A204.1 (cell line): ENCODE data around the gene HADHA.

Experiments
- FAIRE-seq: peaks from 2 replicates; lab custom pipeline; 2012; peaks lifted over from hg19 to GRCh38; lab: Jason Lieb, UNC

Gene HADHA

DNA sequence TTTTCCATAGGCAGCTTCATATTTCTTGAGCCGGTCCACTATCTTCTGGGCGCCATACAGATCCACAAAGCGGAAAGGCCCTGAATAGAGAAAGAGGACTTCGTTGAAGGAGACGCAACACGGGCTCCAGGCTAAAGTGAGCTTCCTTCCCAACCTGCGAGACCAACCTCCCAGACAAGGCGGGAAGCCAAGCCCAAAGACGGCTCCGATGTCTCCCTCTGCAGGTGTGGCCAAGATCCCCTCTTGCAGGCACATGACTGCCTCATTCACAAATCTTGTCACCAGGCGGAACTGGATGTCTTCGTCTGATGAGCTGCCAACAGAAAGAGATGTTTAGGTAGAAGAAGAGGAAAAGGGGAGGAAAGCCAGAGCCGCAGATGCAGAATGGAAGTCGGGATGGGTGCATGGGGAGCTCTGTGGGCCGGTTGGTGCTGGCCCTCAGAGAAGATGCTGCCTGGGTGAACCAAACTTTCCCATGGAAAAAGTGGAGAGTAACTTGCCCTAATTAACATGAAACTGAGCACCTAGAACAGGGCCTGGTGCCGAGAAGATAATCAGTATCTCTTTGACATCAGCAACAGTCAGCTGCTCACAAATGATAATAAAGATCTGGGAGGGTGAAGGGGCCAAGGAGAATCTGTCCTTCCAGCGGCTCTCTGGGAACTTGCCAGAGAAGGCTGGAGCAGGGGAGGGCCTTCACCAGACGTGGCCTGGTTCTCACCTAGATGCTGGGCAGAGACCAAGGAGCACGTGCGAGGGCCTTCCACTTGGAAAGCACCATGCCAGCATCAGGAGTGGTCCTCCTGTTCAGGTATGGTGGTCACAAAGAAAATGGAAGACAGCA, 52.9 kb downstream of the HADHA start:
- FAIRE-seq, result no peak

DNA sequence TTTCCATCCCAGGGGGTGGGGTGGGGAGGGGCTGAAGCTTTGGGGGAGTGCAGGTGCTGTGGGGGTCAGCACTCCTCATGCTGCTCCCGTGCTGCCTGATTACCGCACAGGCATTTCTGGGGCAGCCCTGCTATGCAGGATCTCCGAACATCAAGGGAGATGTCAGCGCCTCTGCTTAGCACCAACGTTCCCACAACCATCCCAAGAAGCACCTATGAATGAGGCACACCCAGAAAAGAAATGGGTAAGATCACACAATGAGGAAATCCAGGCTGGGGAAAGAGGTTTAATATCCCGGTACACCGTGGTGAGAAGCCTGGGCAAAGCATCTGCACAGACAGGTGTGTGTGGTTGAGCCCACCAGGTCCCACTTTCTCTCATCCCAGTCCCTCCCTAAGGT, 54.1 kb downstream of the HADHA start:
- no peak for FAIRE-seq

DNA sequence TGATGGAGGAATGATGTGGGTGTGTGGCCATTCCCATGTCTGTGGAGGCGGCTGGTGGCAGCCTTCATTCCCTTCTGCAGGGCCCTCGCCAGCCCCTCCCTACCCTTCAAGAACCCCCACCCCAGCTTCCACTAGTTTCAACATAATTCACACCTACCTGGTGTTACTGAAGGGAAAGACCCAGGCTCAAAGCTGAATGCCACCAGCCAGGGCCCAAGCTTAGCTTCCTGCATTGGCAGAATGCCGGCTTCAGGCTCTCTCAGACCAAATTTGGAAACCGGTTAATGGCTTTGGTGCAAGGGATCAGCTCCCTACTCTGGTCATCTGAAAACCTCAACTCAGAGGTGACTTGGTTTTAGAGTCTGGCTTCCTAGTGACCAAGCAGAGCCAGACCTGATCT, 54.7 kb downstream of the HADHA start:
- FAIRE-seq, result no peak

DNA sequence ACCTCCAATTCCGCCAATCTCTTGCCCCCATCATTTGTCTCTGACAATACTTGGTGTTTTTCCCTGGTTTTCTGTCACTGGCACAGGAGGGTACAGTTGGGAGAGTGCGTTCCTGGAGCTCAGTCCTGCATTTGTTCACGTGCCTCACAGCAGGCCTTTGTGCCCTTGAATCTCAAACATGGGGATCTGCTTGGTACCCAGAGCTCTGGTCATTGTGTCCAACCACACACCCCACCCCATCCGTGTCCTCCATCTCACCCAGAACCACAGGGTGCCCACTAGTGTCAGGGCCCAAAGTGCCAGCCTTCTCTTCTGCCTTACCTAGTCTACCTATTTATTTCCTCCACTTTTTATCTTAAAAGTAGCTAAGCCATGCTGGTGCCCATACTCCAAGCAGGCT, 55.3 kb downstream of the HADHA start:
- FAIRE-seq, result no peak

DNA sequence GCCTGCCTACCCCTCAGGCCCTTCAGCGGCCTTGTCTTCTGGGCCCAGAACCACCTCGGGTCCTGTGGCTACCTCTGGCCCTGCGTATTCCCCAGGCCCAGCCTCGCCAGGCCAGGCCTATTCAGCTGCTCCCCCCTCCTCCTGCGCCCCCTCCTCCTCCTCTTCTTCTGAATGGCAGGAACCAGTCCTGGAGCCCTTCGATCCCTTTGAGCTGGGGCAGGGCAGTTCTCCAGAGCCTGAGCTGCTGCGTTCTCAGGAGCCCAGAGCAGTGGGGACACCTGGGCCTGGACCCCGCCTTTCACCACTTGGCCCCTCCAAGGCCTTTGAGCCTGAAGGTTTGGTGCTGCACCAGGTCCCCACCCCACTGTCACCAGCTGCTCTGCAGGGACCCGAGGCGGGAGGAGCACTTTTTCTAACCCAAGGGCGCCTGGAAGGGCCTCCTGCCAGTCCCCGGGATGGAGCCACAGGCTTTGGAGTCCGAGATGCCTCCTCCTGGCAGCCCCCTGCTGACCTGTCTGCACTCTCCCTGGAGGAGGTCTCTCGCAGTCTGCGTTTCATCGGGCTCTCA, 56.8 kb downstream of the HADHA start:
- no peak for FAIRE-seq

DNA sequence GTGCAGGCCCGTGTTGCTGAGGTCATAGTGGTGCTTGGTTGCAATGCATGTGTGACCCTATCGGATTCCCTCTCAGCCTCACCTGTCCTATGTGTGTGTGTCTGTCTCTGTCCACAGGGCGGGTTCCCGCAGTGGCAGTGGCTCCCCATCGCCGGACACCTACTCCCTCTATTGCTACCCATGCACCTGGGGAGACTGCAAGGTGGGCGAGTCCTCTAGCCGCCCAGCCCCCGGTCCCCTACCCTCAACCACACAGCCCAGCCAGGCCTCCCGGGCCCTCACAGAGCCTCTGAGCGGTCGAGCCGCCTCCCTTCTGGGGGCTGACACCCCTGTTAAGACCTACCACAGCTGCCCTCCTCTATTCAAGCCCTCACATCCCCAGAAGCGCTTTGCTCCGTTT, 57.3 kb downstream of the HADHA start:
- FAIRE-seq, result no peak

DNA sequence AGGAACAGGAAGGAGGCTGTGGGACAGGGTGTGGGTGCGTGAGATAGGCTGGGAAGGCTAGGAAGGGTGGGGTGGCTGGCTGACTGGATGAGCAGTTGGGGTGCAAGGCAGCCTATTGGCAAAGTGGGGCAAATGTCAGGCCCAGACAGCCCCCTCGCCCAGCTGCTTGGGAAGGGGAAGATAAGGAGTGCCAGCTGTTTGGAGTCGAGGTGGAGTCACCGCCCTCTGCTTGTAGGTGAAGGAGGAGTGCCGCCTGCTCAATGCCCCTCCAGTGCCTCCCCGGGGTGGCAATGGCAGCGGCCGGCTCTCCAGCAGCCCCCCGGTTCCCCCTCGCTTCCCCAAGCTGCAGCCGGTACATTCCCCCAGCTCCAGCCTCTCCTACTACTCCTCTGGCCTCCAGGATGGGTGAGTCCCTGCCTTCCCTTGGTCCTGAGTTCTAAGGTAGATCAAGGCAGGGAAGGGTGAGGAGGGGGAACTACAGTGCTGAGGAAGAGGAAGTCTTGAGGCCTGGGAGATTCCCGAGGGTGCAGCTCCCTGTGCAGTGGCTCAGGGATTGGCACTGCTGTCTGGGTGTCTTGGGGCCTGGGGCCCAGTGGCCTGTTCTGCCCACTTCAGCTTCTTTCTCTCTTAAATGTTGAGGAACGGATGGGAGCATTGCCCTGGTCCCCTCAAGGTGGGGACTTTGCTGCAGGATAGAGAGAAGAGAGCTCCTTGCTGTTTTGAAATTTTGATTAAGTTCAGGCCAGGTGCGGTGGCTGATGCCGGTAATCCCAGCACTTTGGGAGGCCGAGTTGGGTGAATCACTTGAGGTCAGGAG, 58.3 kb downstream of the HADHA start:
- FAIRE-seq, result no peak

DNA sequence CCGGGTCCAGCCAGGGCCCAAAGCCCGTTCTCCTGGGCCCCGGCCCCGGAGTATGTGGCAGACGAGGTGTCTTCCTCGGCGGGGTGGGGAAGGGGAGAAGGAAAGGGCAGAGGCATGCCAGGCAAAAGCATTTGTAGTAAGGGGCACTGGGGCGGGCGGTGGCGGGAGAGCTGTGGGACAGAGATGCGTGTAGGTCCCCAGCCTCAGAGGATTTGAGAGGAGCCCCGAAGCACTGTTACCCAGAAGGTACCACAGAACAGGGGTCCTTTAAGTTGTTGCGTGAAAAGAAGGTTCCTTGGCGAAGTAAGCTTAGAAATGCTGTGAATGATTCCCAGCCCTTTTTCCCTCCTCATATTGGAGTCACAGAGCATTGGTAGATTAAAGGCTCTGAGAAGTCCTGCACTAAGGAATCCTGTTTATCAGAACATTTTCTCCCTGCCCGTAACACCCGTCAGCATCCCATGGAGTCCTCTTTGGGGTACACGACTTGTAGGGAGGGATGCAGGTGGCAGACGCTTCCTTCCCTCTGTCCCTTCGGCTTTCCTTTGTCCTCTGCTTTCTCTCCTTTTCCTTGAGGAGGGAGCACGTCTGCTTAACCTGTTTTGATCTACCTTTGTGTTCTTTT, 59.0 kb downstream of the HADHA start:
- no peak for FAIRE-seq

DNA sequence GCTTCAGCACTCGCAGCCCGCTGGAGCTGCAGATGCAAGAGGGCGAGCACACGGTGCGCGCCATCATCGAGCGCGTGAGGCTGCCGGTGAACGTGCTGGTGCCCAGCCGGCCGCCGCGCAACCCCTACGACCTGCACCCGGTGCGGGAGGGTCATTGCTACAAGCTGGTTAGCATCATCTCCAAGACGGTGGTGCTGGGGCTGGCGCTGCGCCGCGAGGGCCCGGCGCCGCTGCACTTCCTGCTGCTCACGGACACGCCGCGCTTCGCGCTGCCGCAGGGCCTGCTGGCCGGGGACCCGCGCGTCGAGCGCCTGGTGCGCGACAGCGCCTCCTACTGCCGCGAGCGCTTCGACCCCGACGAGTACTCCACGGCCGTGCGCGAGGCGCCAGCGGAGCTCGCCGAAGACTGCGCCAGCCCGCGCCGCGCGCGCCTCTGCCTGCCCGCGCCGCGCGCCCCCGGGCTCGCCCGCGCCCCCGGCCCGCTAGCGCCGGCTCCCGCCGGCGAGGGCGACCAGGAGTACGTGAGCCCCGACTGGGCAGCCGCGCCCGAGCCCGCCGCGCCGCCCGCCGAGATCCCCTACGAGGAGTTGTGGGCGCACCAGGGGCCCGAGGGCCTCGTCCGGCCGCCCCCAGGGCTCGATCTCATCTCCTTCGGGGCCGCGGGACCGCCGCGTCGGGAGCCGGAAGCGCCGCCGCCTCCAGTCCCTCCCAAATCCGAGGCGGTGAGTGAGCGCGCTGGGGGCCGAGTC, 59.7 kb downstream of the HADHA start:
- FAIRE-seq, result no peak

DNA sequence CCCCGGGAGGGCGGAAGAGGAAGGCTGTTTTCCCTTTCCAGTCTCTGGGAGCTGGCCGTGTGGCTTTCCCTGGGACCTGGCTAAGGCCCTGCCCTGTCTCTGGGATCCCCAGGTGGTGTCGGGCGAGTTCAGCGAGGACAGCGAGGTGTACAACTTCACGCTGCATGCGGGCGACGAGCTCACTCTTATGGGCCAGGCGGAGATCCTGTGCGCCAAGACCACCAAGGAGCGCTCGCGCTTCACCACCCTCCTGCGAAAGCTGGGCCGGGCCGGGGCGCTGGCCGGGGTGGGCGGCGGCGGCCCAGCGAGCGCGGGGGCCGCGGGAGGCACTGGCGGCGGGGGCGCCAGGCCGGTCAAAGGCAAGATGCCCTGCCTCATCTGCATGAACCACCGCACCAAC, 60.3 kb downstream of the HADHA start:
- no peak for FAIRE-seq

DNA sequence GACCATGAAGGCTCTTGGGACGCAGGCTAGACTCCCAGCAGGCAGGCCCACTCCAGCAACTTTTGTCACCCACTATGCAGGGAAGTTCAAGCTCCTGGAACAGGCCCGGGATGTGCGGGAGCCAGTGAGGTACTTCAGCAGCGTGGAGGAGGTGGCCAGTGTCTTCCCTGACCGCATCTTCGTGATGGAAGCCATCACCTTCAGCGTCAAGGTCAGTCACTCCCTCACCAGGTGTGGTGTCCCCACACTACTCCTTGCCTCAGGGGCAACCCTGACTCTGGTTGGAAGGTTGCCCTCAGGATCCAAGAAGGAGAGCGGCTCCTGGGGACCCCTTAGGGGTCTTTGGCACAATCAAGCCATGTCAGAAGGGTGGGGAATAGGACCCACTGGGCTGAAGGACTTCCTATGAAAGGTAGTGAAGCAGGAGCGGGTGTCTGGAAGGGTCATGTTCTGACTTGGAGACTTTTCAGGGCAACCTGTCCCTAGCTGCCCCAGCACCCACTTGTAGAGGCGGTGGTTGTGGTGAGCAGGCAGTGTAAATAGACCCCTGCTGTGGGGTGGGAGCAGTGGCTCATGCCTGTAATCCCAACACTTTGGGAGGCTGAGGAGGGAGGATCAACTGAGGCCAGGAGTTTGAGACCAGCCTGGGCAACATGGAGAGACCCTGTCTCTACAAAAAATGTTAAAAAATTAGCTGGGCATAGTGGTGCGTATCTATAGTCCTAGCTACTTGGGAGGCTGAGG, 61.4 kb downstream of the HADHA start:
- FAIRE-seq, result no peak

DNA sequence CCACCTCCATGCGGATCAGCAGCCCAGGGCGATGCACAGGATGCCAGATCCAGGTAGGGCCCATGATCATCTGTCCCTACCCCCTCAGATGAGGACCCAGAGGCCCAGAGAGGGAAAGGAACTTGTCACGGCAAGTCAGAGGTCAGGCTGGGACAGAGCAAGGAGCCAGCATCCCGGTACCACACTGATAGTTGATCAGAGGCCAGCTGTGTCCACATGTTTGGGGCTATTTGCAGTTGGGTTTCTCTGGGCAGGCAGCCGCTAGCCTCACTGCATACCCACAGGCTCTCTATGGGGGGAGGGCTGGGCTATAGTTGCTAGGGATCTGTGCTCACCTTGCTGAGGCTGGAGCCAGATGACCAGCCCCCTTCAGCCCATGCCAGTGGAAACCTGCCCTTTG, 62.0 kb downstream of the HADHA start:
- no peak for FAIRE-seq

DNA sequence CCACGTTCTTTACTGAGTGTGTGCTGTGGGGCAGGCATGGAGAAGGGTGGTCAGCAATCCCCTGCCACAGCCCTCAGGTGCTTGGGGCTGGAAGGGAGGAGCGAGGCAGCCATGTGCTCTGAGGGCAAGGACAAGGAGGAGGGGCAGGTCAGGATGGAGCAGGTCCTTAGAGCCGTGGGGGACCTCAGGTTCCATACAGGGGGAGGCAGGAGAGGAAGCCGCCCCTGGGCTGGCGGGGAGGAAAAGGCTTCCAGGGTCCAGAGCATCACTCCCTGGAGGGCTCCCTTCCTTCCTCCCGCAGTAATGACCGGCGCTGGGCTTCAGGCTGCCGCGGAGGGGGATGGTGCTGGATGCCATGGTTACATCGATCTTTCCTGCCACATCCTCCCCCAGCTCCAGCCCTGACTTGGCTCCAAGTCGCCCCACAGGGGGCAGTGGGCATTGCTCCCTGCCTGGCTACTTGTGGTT, 65.0 kb downstream of the HADHA start:
- FAIRE-seq, result no peak

DNA sequence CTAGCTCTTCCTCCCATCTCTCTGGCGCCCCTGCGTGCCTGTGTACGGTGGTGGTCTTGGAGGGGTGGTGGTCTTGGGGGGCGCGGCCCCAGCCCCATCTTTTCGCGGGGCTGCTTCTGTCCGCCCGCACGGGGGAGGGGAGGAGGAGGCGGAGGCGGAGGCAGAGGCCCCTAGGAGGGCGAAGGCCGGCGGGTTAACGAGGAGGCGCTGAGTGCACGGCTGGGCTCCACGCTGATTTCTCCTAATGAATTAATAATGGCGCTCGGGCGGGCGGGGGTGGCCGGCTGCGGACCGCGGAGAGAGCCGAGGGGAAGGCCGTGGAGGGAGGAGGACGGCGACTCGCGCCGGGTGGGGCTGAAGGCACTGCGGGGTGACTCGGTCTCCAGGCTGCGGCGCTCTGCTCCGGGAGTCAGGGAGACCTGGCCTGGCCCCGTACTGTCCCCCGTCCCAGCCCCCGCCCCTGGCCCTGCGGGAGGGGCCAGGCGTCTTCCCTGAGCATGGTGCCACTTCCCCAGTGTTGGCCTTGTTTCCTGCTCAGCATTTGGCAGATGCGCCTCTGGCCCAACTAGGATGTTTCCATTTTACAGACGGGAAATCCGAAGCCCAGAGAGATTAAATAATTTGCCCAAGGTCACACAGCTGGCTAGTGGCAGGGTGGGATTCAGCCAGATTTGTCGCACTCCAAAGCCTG, 65.5 kb downstream of the HADHA start:
- no peak for FAIRE-seq

DNA sequence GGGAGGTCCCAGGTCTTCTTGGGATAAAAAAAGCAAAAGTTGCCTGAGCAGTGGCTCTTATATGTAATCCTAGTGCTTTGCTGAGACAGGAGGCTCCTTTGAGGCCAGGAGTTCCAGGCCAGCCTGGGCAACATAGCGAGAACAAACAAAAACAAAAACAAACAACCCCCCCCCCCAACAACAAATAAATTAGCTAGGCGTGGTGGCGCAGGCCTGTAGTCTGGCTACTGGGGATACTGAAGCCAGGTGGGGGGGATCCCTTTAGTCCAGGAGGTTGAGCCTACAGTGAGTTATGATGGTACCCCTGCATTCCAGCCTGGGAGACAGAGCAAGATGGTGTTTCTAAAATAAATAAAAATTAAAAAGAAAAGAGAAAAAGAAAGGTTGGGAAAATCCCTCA, 66.2 kb downstream of the HADHA start:
- no peak for FAIRE-seq

DNA sequence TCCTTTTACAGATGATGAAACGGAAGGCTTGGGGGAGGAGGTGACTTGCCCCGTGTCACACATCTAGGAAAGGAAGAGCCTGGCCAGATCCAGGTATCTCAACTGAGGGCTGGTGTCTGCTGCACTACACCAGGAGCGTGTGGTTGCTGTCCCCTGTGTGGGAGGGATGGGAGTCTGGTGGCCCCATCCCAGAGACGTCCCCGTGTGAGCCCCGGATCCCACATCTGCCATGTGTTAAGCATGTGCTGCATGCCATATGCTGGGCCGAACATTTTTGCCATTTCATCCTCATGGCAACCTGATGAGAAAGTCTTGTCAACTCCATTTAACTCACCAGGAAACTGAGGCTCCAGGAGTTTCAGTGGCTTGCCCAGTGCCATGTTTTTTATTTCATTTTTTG, 67.3 kb downstream of the HADHA start:
- FAIRE-seq, result no peak

DNA sequence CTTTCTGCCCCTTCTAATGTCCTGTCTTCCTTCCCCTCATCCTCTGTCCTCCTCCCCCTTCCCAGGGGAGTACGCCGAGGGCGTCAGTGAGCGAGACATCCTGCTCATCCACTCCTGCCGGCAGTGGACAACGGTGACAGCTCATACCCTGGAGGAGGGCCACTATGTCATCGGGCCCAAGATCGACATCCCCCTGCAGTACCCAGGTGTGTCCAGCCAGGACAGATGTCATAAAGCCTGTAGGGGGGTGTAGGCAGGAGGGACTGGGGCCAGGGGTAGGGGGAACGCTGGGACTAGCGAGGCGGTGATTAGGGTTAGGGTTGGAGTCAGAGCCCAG, 68.2 kb downstream of the HADHA start:
- FAIRE-seq, result no peak

DNA sequence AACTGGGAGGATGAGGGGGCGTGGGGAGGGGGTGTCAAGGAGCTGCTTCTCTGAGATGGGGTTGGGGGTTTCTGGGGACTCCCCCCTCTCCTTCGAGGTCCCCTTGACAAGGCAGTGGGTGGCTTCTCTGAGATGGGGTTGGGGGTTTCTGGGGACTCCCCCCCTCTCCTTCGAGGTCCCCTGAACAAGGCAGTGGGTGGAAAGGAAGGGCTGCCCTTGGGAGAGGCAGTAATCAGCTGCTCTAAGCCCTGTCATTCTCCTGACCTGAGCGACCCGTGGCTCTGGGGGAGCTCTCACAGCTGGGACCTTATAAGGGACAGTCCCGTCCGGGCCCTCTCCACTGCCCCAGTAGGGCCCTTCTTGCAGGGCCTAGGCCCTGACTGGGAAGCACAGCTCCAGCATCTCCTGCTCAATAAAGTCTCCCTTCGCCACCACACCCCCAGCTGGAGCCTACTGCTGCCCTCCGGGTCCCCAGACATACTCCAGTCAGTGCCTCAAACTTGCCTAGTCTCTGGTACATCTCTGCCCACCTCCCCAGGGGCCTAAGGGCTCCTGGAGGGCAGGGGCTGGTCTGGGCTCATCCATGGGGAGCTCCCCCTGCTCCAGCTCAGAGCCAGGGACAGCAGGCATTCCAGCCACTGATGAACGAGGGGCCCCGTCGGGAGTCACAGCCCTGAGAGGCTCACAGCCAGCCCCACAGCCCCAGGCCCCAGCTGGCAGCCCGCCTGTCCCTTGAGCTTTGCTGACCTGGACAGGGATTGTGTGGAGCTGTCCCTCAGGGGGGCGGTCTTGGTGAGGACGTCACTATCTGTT, 68.8 kb downstream of the HADHA start:
- FAIRE-seq, result no peak

DNA sequence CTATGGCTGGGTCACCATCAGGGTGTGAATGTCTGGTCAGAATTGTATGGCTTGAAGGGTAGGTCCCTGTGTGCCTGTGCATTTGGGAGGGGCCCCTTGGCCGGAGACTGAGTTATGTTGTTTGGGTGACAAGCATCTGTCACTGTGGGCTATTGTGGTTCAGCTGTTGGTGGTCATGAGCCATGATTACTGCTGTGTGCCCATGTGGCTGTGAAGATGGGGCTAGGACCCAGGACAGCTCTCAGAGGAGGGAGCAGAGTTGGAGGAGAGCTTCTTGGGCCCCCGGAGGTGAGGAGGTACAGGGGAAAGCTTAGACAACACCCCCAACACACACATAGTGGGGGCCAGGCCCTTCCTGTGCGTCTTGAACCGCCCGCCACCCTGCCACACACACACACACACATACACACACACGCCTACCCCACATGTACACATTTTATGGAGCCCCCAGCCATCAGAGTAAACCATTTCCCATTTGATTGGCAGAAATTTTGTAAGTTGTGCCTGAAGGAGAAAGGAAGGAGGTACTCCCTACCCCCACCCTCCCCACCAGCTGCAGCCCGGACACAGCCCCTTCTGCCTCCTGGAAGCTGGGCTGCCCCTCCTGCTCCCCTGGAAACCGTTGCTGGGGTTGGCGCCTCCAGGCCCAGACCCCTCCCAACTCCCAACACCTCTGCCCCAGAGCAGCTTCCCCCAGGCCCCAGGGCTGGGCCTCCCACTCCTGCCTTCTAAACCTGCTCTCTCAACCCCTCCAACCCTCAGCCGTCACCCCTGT, 69.6 kb downstream of the HADHA start:
- FAIRE-seq, result no peak
